Effector memory CD8-positive, alpha-beta T cell (primary cell): ENCODE measurements around the gene RAMP3.

ENCODE experiments used
- ATAC-seq: fragments of 150-1000 bp; cut with Tn5 transposase; replicated peaks from 2 replicates; pipeline ENCODE4 v1.10.0; 2021; ENCODE audit warnings: mild to moderate bottlenecking, moderate library complexity
- DNase-seq, 3 experiments: peaks; one replicate each; pipeline ENCODE4 v3.0.0; 2021
- H3K27ac Mint-ChIP-seq, 2 donors: one replicate each; pipeline ENCODE4 v1.8.0; 2022; ENCODE audit warnings: mild to moderate bottlenecking in 2 of 2, mixed read lengths in 2 of 2, moderate library complexity in 2 of 2
- H3K27me3 Mint-ChIP-seq, 2 donors: one replicate each; pipeline ENCODE4 v1.8.0; 2022; ENCODE audit warnings: mixed read lengths in 2 of 2
- H3K36me3 Mint-ChIP-seq: one replicate; pipeline ENCODE4 v1.8.0; 2022; ENCODE audit warnings: mild to moderate bottlenecking, moderate library complexity, mixed read lengths; ENCODE audit not compliant: insufficient read depth
- H3K4me1 Mint-ChIP-seq, 2 donors: one replicate each; pipeline ENCODE4 v1.8.0; 2022; ENCODE audit warnings: low read depth in 2 of 2, mixed read lengths in 2 of 2
- H3K4me3 Mint-ChIP-seq, 2 donors: one replicate each; pipeline ENCODE4 v1.8.0; 2022; ENCODE audit warnings: mild to moderate bottlenecking in 2 of 2, mixed read lengths in 2 of 2, moderate library complexity in 2 of 2
- H3K9me3 Mint-ChIP-seq, 2 donors: one replicate each; pipeline ENCODE4 v1.8.0; 2022; ENCODE audit warnings: mixed read lengths in 2 of 2

RAMP3 gene

DNA sequence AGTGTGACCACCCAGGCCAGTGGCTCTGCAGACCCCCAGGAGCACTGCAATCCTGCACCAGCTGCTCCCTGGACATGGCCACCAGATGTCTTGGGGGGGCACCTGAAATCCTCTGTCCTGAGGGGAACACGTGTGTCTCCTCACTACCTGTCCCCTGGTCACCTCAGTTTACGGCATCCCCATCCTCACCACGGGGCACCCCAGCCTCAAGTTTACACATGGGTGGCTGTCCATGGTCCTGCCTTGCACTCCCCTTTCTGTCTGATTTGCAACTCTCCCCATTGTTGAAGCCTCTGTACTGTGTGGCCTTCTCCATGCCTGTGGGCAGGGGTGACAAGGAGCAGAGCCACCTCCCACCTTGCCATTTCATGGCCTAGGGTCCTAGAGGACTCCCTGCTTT lies 67.2 kb downstream of the RAMP3 start:
- H3K36me3 Mint-ChIP-seq, result no peaks in the 10 kb centered on the region
- H3K27ac Mint-ChIP-seq, result no peak overlapping the region
- DNase-seq (no peak), ATAC-seq (no peak)
- H3K27me3 Mint-ChIP-seq, result peaks cover 47 to 82% of the 10 kb centered on the region in 2 donors
- H3K4me3 Mint-ChIP-seq, result no peak overlapping the region
- no peaks in the 10 kb centered on the region for H3K4me1 Mint-ChIP-seq
- no peaks in the 10 kb centered on the region for H3K9me3 Mint-ChIP-seq

DNA sequence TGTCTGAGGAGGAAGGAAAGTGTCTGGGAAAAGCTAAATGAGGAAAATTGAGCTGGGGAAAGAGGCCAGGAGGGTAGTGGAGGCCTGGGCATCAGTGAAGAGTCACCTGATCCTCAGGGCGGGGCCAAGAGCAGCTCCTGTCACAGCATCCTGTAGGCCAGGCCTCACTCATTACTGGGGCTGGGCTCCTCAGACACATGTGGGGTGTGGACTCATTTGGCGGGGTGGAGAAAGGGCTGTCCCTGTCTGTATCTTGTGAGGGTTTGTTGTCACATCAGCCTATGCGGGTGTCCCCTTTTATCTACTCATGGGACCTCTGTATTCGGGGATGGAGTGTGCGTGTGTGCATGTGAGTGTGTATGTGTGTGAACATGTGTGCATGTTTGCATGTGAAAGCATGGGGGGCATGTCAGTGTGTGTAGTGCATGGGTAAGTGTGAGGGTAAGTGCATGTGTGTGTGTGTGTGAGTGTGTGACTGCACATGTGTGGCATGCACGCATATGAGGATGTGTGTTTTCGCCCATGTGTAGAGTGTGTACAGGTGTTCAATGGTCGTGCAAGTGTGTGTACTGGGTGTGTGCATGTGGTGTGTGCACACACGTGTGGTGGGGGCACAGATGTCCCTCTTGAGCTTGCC lies 67.8 kb downstream of the RAMP3 start:
- Mint-ChIP-seq H3K4me3 (no peak overlapping the region), H3K27me3 (peaks cover 43 to 81% of the 10 kb centered on the region in 2 donors), H3K36me3 (no peaks in the 10 kb centered on the region), H3K27ac (no peak overlapping the region), H3K4me1 (no peaks in the 10 kb centered on the region), H3K9me3 (no peaks in the 10 kb centered on the region)
- no peak for DNase-seq
- ATAC-seq, result no peak

DNA sequence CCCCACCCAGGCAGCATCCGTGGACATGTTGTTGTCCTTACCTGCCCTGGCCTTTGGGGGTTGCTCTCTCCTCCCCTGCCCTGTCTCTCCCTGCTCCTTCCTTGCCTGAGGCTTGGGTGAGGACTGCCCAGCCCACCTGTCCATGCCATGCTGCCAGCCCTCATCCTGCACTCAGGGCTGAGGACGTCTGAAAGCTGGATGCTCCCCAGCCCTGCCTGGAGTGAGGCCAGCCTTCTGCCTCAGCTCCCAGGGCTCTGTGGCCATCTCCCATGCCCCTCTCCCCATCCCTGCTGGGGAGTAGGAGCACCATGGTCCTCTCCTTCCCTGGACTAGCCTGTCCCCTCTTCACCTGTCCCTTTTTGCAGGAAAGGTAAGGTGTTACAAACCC lies 68.4 kb downstream of the RAMP3 start:
- H3K9me3 Mint-ChIP-seq, result no peaks in the 10 kb centered on the region
- no peak for DNase-seq
- H3K4me1 Mint-ChIP-seq, result no peaks in the 10 kb centered on the region
- no peak overlapping the region for H3K4me3 Mint-ChIP-seq
- ATAC-seq, result no peak
- H3K27me3 Mint-ChIP-seq, result peaks cover 46 to 85% of the 10 kb centered on the region in 2 donors
- no peaks in the 10 kb centered on the region for H3K36me3 Mint-ChIP-seq
- H3K27ac Mint-ChIP-seq, result no peak overlapping the region

DNA sequence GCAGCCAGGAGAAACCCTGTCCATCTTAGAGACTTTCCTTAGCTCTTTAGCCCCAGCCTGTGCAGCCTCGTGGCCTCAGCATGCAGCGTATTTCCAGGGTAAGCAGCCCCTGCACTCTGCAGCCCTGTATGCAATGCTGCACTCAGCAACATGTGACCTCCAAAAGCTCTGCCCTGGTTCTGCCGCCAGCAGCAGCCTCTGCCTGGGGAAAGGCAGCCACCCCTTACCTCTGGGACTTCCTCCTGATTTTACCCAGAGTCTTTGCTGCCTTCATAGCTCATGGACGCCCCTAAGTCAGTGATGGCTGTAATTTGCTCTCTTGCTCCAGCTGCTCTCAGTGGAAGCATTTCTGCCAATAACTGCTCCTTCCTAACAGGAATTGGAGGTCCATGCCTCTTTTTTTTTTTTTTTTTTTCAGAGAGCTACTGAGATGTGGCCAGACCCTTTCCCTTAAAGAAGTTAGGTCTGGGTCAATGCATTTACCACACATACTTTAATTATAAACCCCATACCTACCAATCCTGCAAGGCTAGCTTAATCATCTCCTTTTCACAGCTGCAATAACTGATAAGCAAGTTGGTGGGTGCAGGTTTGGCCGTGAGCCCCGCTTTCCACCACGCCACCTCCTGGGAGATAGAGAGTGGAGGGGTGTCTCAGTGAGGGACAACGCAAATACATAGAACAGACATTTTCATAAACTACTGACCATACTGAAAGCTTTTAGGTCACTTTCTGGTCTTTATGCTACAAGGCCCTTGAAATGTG lies 71.7 kb downstream of the RAMP3 start:
- H3K4me3 Mint-ChIP-seq, result no peak overlapping the region
- DNase-seq (no peak), ATAC-seq (no peak)
- H3K4me1 Mint-ChIP-seq, result no peaks in the 10 kb centered on the region
- peaks cover 59 to 96% of the 10 kb centered on the region in 2 donors for H3K27me3 Mint-ChIP-seq
- no peaks in the 10 kb centered on the region for H3K9me3 Mint-ChIP-seq
- H3K27ac Mint-ChIP-seq, result no peak overlapping the region
- no peaks in the 10 kb centered on the region for H3K36me3 Mint-ChIP-seq

DNA sequence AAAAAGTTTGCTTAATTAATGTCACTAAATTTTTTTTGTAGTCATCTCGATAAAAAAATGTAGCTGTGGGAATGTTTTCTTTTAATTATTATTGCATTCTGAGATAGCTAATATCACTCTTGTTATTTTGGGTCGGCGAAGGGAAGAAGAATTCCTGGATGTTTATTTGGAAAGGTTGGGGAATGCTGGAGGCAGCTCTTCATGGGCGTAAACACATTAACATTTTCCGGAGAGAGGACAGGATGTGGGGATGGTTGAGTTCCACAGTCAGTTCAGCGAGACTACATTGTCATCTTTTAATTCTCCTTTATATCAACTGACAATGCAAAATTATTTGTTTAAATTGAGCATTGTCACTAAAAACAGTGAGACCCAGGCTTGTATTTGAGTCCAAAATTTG lies 72.5 kb downstream of the RAMP3 start:
- Mint-ChIP-seq H3K9me3 (no peaks in the 10 kb centered on the region), H3K27me3 (peaks cover 60 to 89% of the 10 kb centered on the region in 2 donors), H3K27ac (no peak overlapping the region), H3K36me3 (no peaks in the 10 kb centered on the region), H3K4me3 (no peak overlapping the region), H3K4me1 (no peaks in the 10 kb centered on the region)
- ATAC-seq (no peak), DNase-seq (no peak)

DNA sequence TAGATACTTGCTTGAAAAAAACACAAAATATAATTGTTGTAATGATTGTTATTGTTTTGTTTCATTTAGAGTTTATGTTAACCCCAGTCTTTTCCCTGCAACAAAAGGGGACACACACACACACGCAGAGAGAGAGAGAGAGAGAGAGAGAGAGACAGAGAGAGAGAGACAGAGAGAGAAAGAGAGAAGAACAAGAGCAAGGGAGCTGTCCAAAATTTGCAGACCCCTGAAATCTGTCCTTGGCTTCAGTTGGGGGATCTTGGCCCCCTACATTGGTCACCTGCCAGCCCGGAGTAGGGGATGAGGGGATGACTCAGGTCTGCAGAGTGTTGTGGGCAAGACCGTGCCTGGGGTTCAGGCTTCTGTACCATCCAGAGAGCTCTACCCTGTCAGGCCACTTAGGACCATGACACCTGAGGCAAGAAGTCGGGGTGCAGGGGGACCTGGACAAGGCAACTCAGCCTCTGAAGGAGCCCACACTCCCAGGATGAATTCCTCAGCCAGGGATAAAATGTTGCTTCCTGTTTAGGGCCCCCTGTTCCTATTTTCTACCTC lies 73.1 kb downstream of the RAMP3 start:
- ATAC-seq, result no peak

DNA sequence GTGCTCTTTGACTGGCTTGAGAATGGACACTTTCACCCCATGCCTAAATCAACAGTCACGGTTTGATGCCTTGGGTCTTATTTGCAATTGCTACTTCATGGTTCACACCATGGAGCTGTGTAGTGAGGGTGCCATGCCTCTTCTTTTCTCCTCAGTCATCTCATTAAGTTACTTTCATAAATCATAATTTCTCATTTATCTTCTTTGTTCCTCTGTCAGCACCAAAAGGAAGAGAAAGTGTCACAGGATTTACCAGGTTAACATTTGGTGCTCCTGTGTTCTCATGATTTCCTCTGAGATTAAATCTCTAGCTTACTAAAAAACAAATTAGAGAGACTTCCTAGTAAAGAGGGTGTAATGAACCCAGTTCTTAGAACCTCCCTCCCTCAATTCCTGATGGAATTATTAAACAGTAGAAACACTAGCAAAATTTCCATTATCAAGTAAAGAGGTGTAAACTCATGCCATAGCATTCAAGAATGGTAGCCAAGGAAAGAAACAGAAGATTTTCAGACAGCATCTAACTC lies 75.7 kb downstream of the RAMP3 start:
- no peak for ATAC-seq
- Mint-ChIP-seq H3K4me1 (no peaks in the 10 kb centered on the region), H3K27ac (no peak overlapping the region), H3K9me3 (no peaks in the 10 kb centered on the region), H3K36me3 (no peaks in the 10 kb centered on the region), H3K4me3 (no peak overlapping the region), H3K27me3 (peaks cover 44 to 63% of the 10 kb centered on the region in 2 donors)
- no peak for DNase-seq

More for the DNA sequence above, 73.1 kb downstream of the RAMP3 start:
- H3K4me3 Mint-ChIP-seq, result no peak overlapping the region
- no peak overlapping the region for H3K27ac Mint-ChIP-seq
- H3K4me1 Mint-ChIP-seq, result no peaks in the 10 kb centered on the region
- H3K27me3 Mint-ChIP-seq, result peaks cover 55 to 83% of the 10 kb centered on the region in 2 donors
- H3K9me3 Mint-ChIP-seq, result no peaks in the 10 kb centered on the region
- no peaks in the 10 kb centered on the region for H3K36me3 Mint-ChIP-seq
- no peak for DNase-seq
